ENCODE data around the gene BACH2.

DNA sequence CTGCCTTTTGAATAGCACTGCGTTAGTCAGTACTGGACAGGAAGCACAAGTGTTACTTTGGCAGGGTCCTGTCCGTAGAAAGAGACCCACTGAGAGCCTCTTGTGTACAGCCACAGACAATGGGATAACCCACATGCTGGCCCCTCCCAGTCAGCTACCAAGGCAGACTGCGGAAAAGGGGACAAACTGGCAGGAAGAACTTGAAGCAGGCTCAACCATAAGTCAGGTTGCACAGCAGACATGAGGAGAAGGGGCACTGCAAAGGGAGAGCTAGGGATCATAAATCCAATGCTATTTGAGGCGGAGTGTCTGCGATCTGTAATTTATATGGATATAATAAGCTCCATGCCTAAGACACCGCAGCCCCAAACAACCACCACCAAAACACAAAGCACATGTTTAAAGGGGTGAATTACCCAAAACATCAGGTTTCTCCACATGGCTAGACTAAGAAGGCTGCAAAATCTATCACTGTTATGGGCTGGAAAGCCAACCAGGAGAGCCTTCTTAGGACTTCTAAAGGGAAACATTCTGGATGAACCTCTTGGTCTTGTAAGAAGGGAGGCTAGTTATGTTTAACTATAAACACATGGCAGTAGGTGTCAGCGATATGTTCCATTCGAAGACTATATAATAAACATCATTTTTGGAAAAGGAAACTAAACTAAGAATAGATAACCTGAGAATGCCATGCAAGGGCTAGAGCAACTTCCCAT lies 141.7 kb downstream of the BACH2 start:
- TF ChIP-seq CTCF (IDR thresholded peaks at IDR 0.05) (no peak), POLR2A (IDR thresholded peaks at IDR 0.05) (no peak)
